Gastrocnemius medialis (tissue), 4 donors: ENCODE results near the gene EEF1G. TPM values are rescaled to one million over a fixed set of nuclear protein-coding genes. Genes with fewer than 3 reads are reported as not detected.

Source experiments
- ATAC-seq, 2 donors: fragments of 150-250 bp; one replicate each; pipeline ENCODE4 v1.9.1; 2016
- DNase-seq, 2 donors: peaks; one replicate each; pipeline ENCODE4 v3.0.0-alpha.2; 2019
- H3K27ac ChIP-seq, 4 donors: fragments of 200-600 bp; sonication (generic); 1 replicate in 1 of 4; 2 replicates in 3 of 4; pipeline ENCODE4 v1.5.1; 2016 to 2018; ENCODE audit warnings: mild to moderate bottlenecking in 2 of 4, moderate library complexity in 1 of 4
- H3K27me3 ChIP-seq, 3 donors: fragments of 200-600 bp; sonication (generic) in 2 of 3; 1 replicate in 1 of 3; 2 replicates in 2 of 3; pipeline versions ENCODE4 v1.5.1 to v1.6.0; 2016 to 2019; ENCODE audit warnings: mild to moderate bottlenecking in 1 of 3, moderate library complexity in 1 of 3
- H3K36me3 ChIP-seq, 2 donors: fragments of 200-600 bp; sonication (generic) in 1 of 2; one replicate each; pipeline ENCODE4 v1.5.1; 2017 to 2018
- H3K4me1 ChIP-seq, 2 donors: fragments of 200-600 bp; sonication (generic) in 1 of 2; one replicate each; pipeline ENCODE4 v1.5.1; 2016 to 2017; ENCODE audit warnings: mild to moderate bottlenecking in 2 of 2
- H3K4me3 ChIP-seq, 4 donors: fragments of 200-600 bp; sonication (generic) in 3 of 4; 1 replicate in 1 of 4; 2 replicates in 3 of 4; pipeline ENCODE4 v1.5.1; 2016 to 2019; ENCODE audit warnings: mild to moderate bottlenecking in 2 of 4
- H3K9me3 ChIP-seq, 3 donors: fragments of 200-600 bp; sonication (generic) in 2 of 3; 1 replicate in 1 of 3; 2 replicates in 2 of 3; pipeline ENCODE4 v1.5.1; 2016 to 2019
- CTCF ChIP-seq, 5 experiments: fragments of 450-650 bp in 3 of 5; fragments of 200-600 bp in 2 of 5; sonication (generic) in 2 of 5; IDR thresholded peaks in 4 of 5; conservative IDR thresholded peaks in 1 of 5; 1 replicate in 4 of 5; 2 replicates in 1 of 5; pipeline ENCODE4 v1.5.1; 2016 to 2019; ENCODE audit warnings: antibody characterized with exemption in 5 of 5, mild to moderate bottlenecking in 3 of 5, moderate library complexity in 3 of 5
- POLR2A ChIP-seq, 2 donors: fragments of 450-650 bp; IDR thresholded peaks; one replicate each; pipeline ENCODE4 v1.6.1; 2017; ENCODE audit warnings: antibody characterized with exemption in 2 of 2, mild to moderate bottlenecking in 2 of 2, moderate library complexity in 2 of 2
- in situ Hi-C, 4 donors: fragments of 200-750 bp; cut with MboI; loops; one replicate each; pipeline versions ENCODE4 v1.15.0 to v1.8.0; 2017; ENCODE audit warnings: low sequenced_read_pairs in 4 of 4
- intact Hi-C: fragments of 100-400 bp; cut with DNase I; formaldehyde crosslinking; loops from one replicate; pipeline ENCODE4 v1.15.1; 2023; ENCODE audit warnings: low total_unique reads
- total RNA-seq, 4 donors: library from RNA; depleted of rRNA; stranded (reverse); fragments of >200 nt; gene quantifications; one replicate each; pipeline versions ENCODE4 v1.1.0 to v1.2.3, GENCODE V29; 2016

Gene EEF1G
- 1,000 to 10,000 TPM; 1,797 to 2,946 (median 1,897) TPM for total RNA-seq

GRCh38 chr11:62573592-62574362 is at the start of gene EEF1G:
EEF1G (minus strand) TSS chr11:62573891; CDS start chr11:62573842, 49 bp downstream.
- H3K4me3 ChIP-seq: peak within 1 kb of the TSS; percentile 84 to 97 (median 90)
- peaks cover 0 to 56% of the 10 kb centered on the region in 2 donors for H3K36me3 ChIP-seq
- peak in 1 of 5 experiments; percentile 8 for TF ChIP-seq CTCF (IDR thresholded peaks at IDR 0.05 in 4 of 5, conservative IDR thresholded peaks at IDR 0.05 in 1 of 5)
- peak; percentile 72 to 88 for TF ChIP-seq POLR2A (IDR thresholded peaks at IDR 0.05)
- peak within 1 kb of the TSS; percentile 88 to 94 (median 93) for H3K27ac ChIP-seq
- H3K9me3 ChIP-seq: no peaks in the 10 kb centered on the region
- peaks cover 50 to 59% of the 10 kb centered on the region in 2 donors for H3K4me1 ChIP-seq
- in situ Hi-C loops (no loop called here), intact Hi-C loops (loop anchor here (1.0 kb wide), 1 partner anchor 18 kb away; the partner anchor contains the start of gene TUT1)
- no peaks in the 10 kb centered on the region for H3K27me3 ChIP-seq
- DNase-seq: peak; percentile 99 to 100
- ATAC-seq: peak; percentile 87 to 88

- Histone ChIP-seq H3K27ac (peak overlapping the region; percentile 76 to 92 (median 82)), H3K9me3 (no peaks in the 10 kb centered on the region), H3K4me1 (peaks cover 8 to 9% of the 10 kb centered on the region in 2 donors), H3K27me3 (no peaks in the 10 kb centered on the region), H3K4me3 (peak overlapping the region; percentile 65 to 96 (median 76)), H3K36me3 (peaks cover 0 to 31% of the 10 kb centered on the region in 2 donors)
- intact Hi-C loops: loop anchor here (1.0 kb wide), 1 partner anchor 24 kb away; the partner anchor contains the start of gene GANAB
- in situ Hi-C loops: loop anchor here in 1 of 4 donors (25.0 kb wide), 1 partner anchor 90 kb away; the partner anchor contains the start of genes BSCL2 and GNG3
- TF ChIP-seq POLR2A (IDR thresholded peaks at IDR 0.05) (no peak), CTCF (IDR thresholded peaks at IDR 0.05 in 4 of 5, conservative IDR thresholded peaks at IDR 0.05 in 1 of 5) (no peak)
- ATAC-seq: no peak
- no peak for DNase-seq
Measured at GRCh38 chr11:62622476-62623089, 48.9 kb upstream of the EEF1G start.

- Histone ChIP-seq H3K9me3 (no peaks in the 10 kb centered on the region), H3K4me3 (peak within 1 kb of the TSS; percentile 65 to 96 (median 76)), H3K27ac (peak within 1 kb of the TSS; percentile 76 to 92 (median 82)), H3K27me3 (no peaks in the 10 kb centered on the region), H3K36me3 (peaks cover 0 to 29% of the 10 kb centered on the region in 2 donors), H3K4me1 (peaks cover 8 to 9% of the 10 kb centered on the region in 2 donors)
- TF ChIP-seq POLR2A (IDR thresholded peaks at IDR 0.05): peak; percentile 75 to 77
- TF ChIP-seq CTCF (IDR thresholded peaks at IDR 0.05 in 4 of 5, conservative IDR thresholded peaks at IDR 0.05 in 1 of 5): peak in 2 of 5 experiments; percentile 10
- intact Hi-C loops: loop anchor here (1.0 kb wide), 1 partner anchor 24 kb away; the partner anchor contains the start of gene GANAB
- DNase-seq: peak; percentile 97 to 99
- in situ Hi-C loops: loop anchor here in 1 of 4 donors (25.0 kb wide), 1 partner anchor 90 kb away; the partner anchor contains the start of genes BSCL2 and GNG3
- ATAC-seq: peak; percentile 95 to 97
Measured at GRCh38 chr11:62621567-62622470, 48.1 kb upstream of the EEF1G start, which contains the start of gene B3GAT3. B3GAT3 (minus strand) TSS chr11:62621986; CDS start chr11:62621947, 39 bp downstream.
